Hepatocyte (in vitro differentiated cells): Measurements from ENCODE around the gene FBXO46.

ENCODE experiments used
- CTCF ChIP-seq: fragments of 200-600 bp; sonication (generic); IDR thresholded peaks from 2 replicates; pipeline ENCODE4 v1.5.1; 2016; ENCODE audit warnings: antibody characterized with exemption, mild to moderate bottlenecking; ENCODE audit not compliant: poor library complexity
- EZH2 ChIP-seq: fragments of 200-600 bp; sonication (generic); IDR thresholded peaks from 2 replicates; pipeline ENCODE4 v1.6.1; 2016; ENCODE audit warnings: antibody characterized with exemption, mild to moderate bottlenecking, borderline replicate concordance
- EZH2phosphoT487 ChIP-seq: fragments of 200-600 bp; sonication (generic); IDR thresholded peaks from one replicate; pipeline ENCODE4 v1.6.1; 2018; ENCODE audit warnings: antibody characterized with exemption, mild to moderate bottlenecking, low read depth, moderate library complexity; ENCODE audit not compliant: unreplicated experiment, severe bottlenecking

GRCh38 chr19:45779231-45780145, 48.8 kb upstream of the FBXO46 start:
- TF ChIP-seq CTCF (peak; percentile 51), EZH2 (no peak), EZH2phosphoT487 (no peak)
